Transverse colon (tissue), 4 donors: ENCODE results near the gene KCP. TPM values are rescaled to one million over a fixed set of nuclear protein-coding genes. Genes with fewer than 3 reads are reported as not detected.
A peak's percentile ranks its signal among the peaks of the same experiment; 100 is the strongest.

ENCODE experiments used
- DNase-seq: peaks from one replicate; pipeline ENCODE4 v3.0.0-alpha.2; 2019
- H3K27ac ChIP-seq, 4 donors: fragments of 200-600 bp; sonication (generic); 2 replicates each; pipeline ENCODE4 v1.5.1; 2016 to 2018; ENCODE audit warnings: inconsistent platforms in 4 of 4
- H3K27me3 ChIP-seq: fragments of 200-600 bp; sonication (generic); 2 replicates; pipeline ENCODE4 v1.5.1; 2017; ENCODE audit warnings: inconsistent platforms
- H3K36me3 ChIP-seq, 4 donors: fragments of 200-600 bp; sonication (generic); 2 replicates each; pipeline ENCODE4 v1.5.1; 2017 to 2019; ENCODE audit warnings: inconsistent platforms in 4 of 4
- H3K4me1 ChIP-seq, 4 donors: fragments of 200-600 bp; sonication (generic); 2 replicates each; pipeline ENCODE4 v1.5.1; 2017 to 2020; ENCODE audit warnings: inconsistent platforms in 4 of 4
- H3K4me3 ChIP-seq, 4 donors: fragments of 200-600 bp; sonication (generic); 1 replicate in 1 of 4; 2 replicates in 3 of 4; pipeline versions ENCODE4 v1.5.1 to v1.6.1; 2017 to 2019; ENCODE audit warnings: inconsistent platforms in 4 of 4
- H3K9me3 ChIP-seq, 2 donors: fragments of 200-600 bp; sonication (generic); 2 replicates each; pipeline ENCODE4 v1.5.1; 2017 to 2019; ENCODE audit warnings: inconsistent platforms in 2 of 2
- EP300 ChIP-seq: sonication (generic); formaldehyde crosslinking; IDR thresholded peaks from one replicate; pipeline ENCODE4 v1.6.1; 2017; ENCODE audit warnings: antibody characterized with exemption, low read depth
- POLR2A ChIP-seq: fragments of 450-650 bp; IDR thresholded peaks from one replicate; pipeline ENCODE4 v1.6.1; 2016; ENCODE audit warnings: antibody characterized with exemption, mild to moderate bottlenecking, moderate library complexity
- POLR2AphosphoS5 ChIP-seq, 3 donors: sonication (generic); formaldehyde crosslinking; IDR thresholded peaks; one replicate each; pipeline ENCODE4 v1.6.1; 2016; ENCODE audit warnings: antibody characterized with exemption in 3 of 3
- WGBS, 2 donors: methylation state at CpG; one replicate each; pipeline ENCODE4 v1.1.5; 2018; ENCODE audit warnings: low coverage in 1 of 2; 5-methylcytosine and 5-hydroxymethylcytosine counted together
- in situ Hi-C, 4 donors: fragments of 200-750 bp; cut with MboI; loops; one replicate each; pipeline versions ENCODE4 v1.15.0 to v1.15.1; 2017; ENCODE audit warnings: low sequenced_read_pairs in 3 of 4, low pct_ligation_motif_present in 1 of 4, low pct_unique_long_range_greater_than_20kb in 1 of 4
- intact Hi-C: fragments of 100-400 bp; cut with DNase I; formaldehyde crosslinking; loops from one replicate; pipeline ENCODE4 v1.15.1; 2023; ENCODE audit warnings: low total_unique reads
- total RNA-seq, 4 donors: library from RNA; depleted of rRNA; stranded (reverse); fragments of >200 nt; gene quantifications; one replicate each; pipeline ENCODE4 v1.1.0, GENCODE V29; 2016
- TF ChIP-seq, protein P1 (sequence below), 5 experiments: fragments of 200-600 bp in 3 of 5; fragments of 450-650 bp in 2 of 5; sonication (generic) in 3 of 5; IDR thresholded peaks; 1 replicate in 2 of 5; 2 replicates in 3 of 5; pipeline ENCODE4 v1.5.1; 2016 to 2017; ENCODE audit warnings: antibody characterized with exemption in 5 of 5, inconsistent platforms in 3 of 5, mild to moderate bottlenecking in 2 of 5, moderate library complexity in 1 of 5

KCP gene
- under 1 TPM in 3 of 4 donors, not detected in 1; 0.32 to 0.75 (median 0.68) TPM for total RNA-seq

DNA sequence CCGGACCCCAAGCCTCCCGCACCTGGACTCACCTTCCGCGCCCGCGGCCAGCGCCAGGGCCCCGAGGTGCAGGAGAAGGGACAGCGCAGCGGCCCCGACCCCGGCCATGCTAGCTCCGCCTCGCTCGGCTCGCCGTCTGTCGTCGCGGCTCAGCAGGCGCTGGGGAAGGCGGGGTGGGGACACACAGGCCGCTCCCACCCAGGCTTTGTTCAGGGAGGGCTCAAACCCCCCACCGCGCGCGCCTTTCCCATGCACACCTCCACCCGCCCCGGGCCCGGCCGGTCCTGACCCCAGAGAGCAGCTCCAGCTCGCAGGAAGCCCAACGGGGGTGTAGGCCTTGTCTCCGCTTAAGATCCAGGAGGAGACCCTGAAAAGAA, at the start of gene KCP:
KCP (minus strand) TSS at position 141 of the 377 bp plus-strand sequence; CDS start at position 108, 33 bp downstream.
- in situ Hi-C loops = no loop called here
- TF ChIP-seq POLR2A (no peak), EP300 (no peak), POLR2AphosphoS5 (IDR thresholded peaks at IDR 0.05) (no peak)
- TF ChIP-seq, protein P1, sequence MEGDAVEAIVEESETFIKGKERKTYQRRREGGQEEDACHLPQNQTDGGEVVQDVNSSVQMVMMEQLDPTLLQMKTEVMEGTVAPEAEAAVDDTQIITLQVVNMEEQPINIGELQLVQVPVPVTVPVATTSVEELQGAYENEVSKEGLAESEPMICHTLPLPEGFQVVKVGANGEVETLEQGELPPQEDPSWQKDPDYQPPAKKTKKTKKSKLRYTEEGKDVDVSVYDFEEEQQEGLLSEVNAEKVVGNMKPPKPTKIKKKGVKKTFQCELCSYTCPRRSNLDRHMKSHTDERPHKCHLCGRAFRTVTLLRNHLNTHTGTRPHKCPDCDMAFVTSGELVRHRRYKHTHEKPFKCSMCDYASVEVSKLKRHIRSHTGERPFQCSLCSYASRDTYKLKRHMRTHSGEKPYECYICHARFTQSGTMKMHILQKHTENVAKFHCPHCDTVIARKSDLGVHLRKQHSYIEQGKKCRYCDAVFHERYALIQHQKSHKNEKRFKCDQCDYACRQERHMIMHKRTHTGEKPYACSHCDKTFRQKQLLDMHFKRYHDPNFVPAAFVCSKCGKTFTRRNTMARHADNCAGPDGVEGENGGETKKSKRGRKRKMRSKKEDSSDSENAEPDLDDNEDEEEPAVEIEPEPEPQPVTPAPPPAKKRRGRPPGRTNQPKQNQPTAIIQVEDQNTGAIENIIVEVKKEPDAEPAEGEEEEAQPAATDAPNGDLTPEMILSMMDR (IDR thresholded peaks at IDR 0.05) = no peak

DNA sequence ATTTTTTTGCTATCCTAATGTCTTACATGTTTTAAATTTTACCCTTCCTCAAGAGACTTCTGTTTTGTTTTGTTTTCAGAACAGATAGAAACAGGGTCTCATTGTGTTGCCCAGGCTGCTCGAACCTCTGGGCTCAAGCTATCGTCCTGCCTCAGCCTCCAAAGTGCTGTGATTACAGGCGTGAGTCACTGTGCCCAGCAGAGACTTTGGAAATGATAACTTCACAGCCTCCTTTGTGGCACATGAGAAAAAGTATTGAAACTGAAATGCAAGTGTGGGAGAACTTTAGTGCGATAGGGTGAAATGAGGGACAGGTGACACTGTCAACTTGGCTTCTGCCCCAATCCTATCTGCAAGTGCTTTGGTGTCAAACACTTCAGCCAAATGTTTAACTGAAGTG, 48.8 kb upstream of the KCP start:
- WGBS, 2 donors = 91 to 93% methylated on average over 4 of the region's 4 CpGs
- Histone ChIP-seq H3K9me3 (no peaks in the 10 kb centered on the region), H3K27me3 (no peaks in the 10 kb centered on the region), H3K36me3 (peaks cover 0 to 36% (median 16%) of the 10 kb centered on the region in 4 donors), H3K27ac (no peak overlapping the region), H3K4me3 (no peak overlapping the region), H3K4me1 (peaks cover 0 to 2% (median 0%) of the 10 kb centered on the region in 4 donors)
- DNase-seq = no peak
- TF ChIP-seq EP300 (no peak), POLR2A (no peak), POLR2AphosphoS5 (IDR thresholded peaks at IDR 0.05) (no peak)
- TF ChIP-seq, protein P1 (IDR thresholded peaks at IDR 0.05) = no peak
- intact Hi-C loops (no loop called here), in situ Hi-C loops (loop anchor here in 1 of 4 donors (25.0 kb wide), 2 partner anchors 97 to 128 kb away; partner anchors contain the start of gene ATP6V1F)

More for the DNA sequence above, at the start of gene KCP:
- Histone ChIP-seq H3K27ac (peak within 1 kb of the TSS in 1 of 4 donors; percentile 47), H3K4me3 (peak within 1 kb of the TSS in 2 of 4 donors; percentile 7 to 36), H3K9me3 (no peaks in the 10 kb centered on the region), H3K36me3 (no peaks in the 10 kb centered on the region), H3K27me3 (peaks cover 53% of the 10 kb centered on the region), H3K4me1 (peaks cover 7 to 32% (median 25%) of the 10 kb centered on the region in 4 donors)
- 62% methylated on average over 34 of the region's 34 CpGs; no CpG with 5 or more reads in 1 of the 2 donors for WGBS, 2 donors
- no peak for DNase-seq
- intact Hi-C loops = no loop called here

DNA sequence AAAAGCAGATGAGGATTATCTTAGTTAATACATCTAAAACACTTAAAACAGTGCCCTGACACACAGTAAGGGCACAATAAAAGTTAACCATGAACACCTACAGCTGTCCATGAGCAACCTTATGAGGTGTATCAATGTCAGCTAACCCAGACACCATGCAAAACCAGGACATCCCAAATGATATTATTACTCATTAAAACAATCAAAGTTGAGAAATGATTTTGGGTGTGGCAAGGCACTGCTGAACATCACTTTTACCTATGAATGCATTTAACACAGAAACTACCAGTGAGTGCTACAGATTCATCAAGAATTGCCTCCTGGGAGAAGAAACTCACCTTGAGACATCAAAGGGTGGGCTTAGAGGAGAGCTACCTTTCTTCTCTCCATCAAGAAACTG, 45.5 kb upstream of the KCP start:
- in situ Hi-C loops = loop anchor here in 1 of 4 donors (25.0 kb wide), 2 partner anchors 94 to 131 kb away; partner anchors contain the start of gene ATP6V1F
- Histone ChIP-seq H3K27me3 (no peaks in the 10 kb centered on the region), H3K9me3 (no peaks in the 10 kb centered on the region), H3K4me1 (no peaks in the 10 kb centered on the region), H3K36me3 (peaks cover 0 to 41% (median 14%) of the 10 kb centered on the region in 4 donors), H3K4me3 (no peak overlapping the region), H3K27ac (no peak overlapping the region)
- DNase-seq = no peak
- TF ChIP-seq POLR2AphosphoS5 (IDR thresholded peaks at IDR 0.05) (no peak), EP300 (no peak), POLR2A (no peak)
- TF ChIP-seq, protein P1 (IDR thresholded peaks at IDR 0.05) = no peak
- intact Hi-C loops = no loop called here

DNA sequence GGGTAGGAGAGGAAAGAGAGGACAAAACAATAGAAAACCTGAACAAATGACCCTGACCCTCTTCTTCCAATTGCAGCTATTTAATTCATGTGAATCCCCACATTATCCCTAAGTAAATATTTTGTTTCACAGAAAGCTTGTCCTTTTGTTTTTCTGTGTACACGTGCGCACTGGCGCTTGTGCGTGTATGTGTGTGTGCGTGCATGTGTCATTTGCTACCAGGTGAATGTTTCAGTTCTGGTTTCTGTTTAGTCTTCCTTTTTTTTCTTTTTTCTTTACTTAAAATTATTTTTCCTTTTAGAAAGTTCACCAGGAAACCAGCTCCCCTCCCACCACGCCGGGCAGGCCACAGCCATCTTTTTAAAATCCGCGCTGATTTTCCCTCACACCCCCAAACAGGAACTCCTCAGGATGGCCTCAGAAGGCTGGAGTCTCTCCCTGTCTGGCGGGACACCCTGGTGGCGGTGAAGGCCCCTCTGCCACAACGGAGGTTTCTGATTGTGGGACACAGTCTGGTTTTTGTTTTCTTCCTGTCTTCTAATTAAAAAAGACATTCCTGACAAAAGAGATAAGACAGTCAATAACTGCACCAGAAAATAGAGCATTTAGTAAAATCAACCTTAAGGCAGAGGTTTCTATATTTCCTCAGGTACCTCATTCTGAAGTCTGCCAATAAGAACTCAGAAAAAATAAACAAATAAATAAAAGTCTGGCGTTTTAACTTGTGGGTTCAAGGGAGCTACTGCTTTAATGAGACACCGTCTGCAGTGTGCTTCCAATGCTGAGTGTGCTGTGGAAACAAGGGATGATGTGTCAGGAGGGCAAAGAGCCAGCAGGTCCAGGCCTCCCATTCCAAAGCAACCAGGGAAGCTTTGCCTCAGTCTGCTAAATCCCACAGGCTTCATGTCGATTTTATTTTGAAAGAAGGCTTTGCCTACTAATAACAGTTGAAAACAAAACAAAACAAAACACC, 44.6 kb upstream of the KCP start:
- intact Hi-C loops = no loop called here

More for the DNA sequence above, 44.6 kb upstream of the KCP start:
- no peaks in the 10 kb centered on the region for H3K27me3 ChIP-seq
- no peak overlapping the region for H3K27ac ChIP-seq
- peaks cover 0 to 41% (median 14%) of the 10 kb centered on the region in 4 donors for H3K36me3 ChIP-seq
- in situ Hi-C loops = loop anchor here in 1 of 4 donors (25.0 kb wide), 2 partner anchors 93 to 132 kb away; partner anchors contain the start of gene ATP6V1F
- no peak for DNase-seq
- no peaks in the 10 kb centered on the region for H3K9me3 ChIP-seq
- 66 to 73% methylated on average over 13 to 15 of the region's 15 CpGs for WGBS, 2 donors
- no peak overlapping the region for H3K4me3 ChIP-seq
- no peak for TF ChIP-seq EP300
- TF ChIP-seq, protein P1 (IDR thresholded peaks at IDR 0.05) = no peak
- TF ChIP-seq POLR2A = no peak
- TF ChIP-seq POLR2AphosphoS5 (IDR thresholded peaks at IDR 0.05) = no peak
- H3K4me1 ChIP-seq = no peaks in the 10 kb centered on the region
